Thoracic aorta (tissue), 2 donors: ENCODE measurements around the gene PAFAH1B2. TPM values are rescaled to one million over a fixed set of nuclear protein-coding genes. Genes with fewer than 3 reads are reported as not detected.

ENCODE experiments used
- ATAC-seq: fragments of 150-250 bp; one replicate; pipeline ENCODE4 v1.8.0; 2017; ENCODE audit warnings: low read depth; ENCODE audit not compliant: insufficient number of reproducible peaks, low FRiP score
- DNase-seq: peaks from one replicate; pipeline ENCODE4 v3.0.0-alpha.2; 2020; ENCODE audit warnings: low spot score
- H3K27ac ChIP-seq, 2 donors: fragments of 200-600 bp; sonication (generic); 1 replicate in 1 of 2; 2 replicates in 1 of 2; pipeline ENCODE4 v1.5.1; 2016; ENCODE audit warnings: mild to moderate bottlenecking in 2 of 2, moderate library complexity in 2 of 2
- H3K27me3 ChIP-seq: fragments of 200-600 bp; sonication (generic); replicated peaks from 2 replicates; pipeline ENCODE4 v1.6.0; 2016; ENCODE audit warnings: mild to moderate bottlenecking; ENCODE audit not compliant: insufficient read depth
- H3K36me3 ChIP-seq: fragments of 200-600 bp; sonication (generic); one replicate; pipeline ENCODE4 v1.5.1; 2016
- H3K4me1 ChIP-seq, 2 donors: fragments of 200-600 bp; sonication (generic); 1 replicate in 1 of 2; 2 replicates in 1 of 2; pipeline versions ENCODE4 v1.5.1 to v1.6.0; 2016; ENCODE audit warnings: low read depth in 2 of 2, mild to moderate bottlenecking in 1 of 2; ENCODE audit not compliant: control insufficient read depth in 1 of 2
- H3K4me3 ChIP-seq: fragments of 200-600 bp; sonication (generic); 2 replicates; pipeline ENCODE4 v1.5.1; 2016; ENCODE audit warnings: mild to moderate bottlenecking
- H3K9me3 ChIP-seq: fragments of 200-600 bp; sonication (generic); 2 replicates; pipeline ENCODE4 v1.5.1; 2016
- CTCF ChIP-seq: fragments of 200-600 bp; sonication (generic); IDR thresholded peaks from one replicate; pipeline ENCODE4 v1.5.1; 2019; ENCODE audit warnings: antibody characterized with exemption
- total RNA-seq, 2 donors: library from RNA; depleted of rRNA; stranded (reverse); fragments of >200 nt; gene quantifications; one replicate each; pipeline versions ENCODE4 v1.1.0 to v1.2.3, GENCODE V29; 2016

Gene PAFAH1B2
- total RNA-seq, 2 donors from 2014 or later: 66.3 to 75.8 TPM

GRCh38 chr11:117210620-117211019, 66.5 kb downstream of the PAFAH1B2 start:
- no peak for ATAC-seq
- H3K27ac ChIP-seq: no peak overlapping the region

DNA sequence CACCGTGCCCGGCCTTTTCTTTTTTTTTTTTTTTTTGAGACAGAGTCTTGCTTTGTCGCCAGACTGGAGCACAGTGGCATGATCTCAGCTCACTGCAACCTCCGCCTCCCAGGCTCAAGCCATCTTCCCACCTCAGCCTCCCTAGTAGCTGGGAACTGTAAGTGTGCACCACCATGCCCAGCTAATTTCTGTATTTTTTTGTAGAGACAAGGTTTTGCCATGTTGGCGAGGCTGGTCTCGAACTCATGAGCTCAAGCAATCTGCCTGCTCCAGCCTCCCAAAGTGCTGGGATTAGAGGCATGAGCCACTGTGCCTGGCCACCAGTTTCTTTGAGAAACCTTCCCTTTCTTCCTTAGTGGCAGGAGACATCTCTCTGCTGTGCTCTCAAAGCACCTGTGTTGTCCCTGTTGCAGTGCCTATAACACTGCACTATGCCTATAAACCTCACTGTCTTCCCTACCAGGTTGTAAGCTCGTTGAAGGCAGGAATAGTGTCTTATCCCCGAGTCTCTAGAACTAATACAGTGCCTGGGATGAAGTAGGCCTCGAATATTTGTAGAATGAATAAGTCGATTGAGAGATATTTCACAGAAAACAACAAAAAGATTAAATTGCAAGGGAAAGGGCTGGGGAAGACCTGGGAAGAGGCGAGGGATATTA, 68.7 kb downstream of the PAFAH1B2 start:
- no peak for DNase-seq
- no peak for ATAC-seq
- Histone ChIP-seq H3K27me3 (no peaks in the 10 kb centered on the region), H3K36me3 (peaks cover 4% of the 10 kb centered on the region), H3K27ac (no peak overlapping the region), H3K4me3 (no peak overlapping the region), H3K4me1 (peaks cover 15 to 23% of the 10 kb centered on the region in 2 donors), H3K9me3 (no peaks in the 10 kb centered on the region)
- no peak for TF ChIP-seq CTCF

More at GRCh38 chr11:117210620-117211019, 66.5 kb downstream of the PAFAH1B2 start:
- H3K4me1 ChIP-seq: peaks cover under 1 to 7% of the 10 kb centered on the region in 2 donors
- H3K36me3 ChIP-seq: peaks cover 7% of the 10 kb centered on the region
- no peak overlapping the region for H3K4me3 ChIP-seq
- TF ChIP-seq CTCF: no peak
- H3K27me3 ChIP-seq: no peaks in the 10 kb centered on the region
- DNase-seq: no peak
- no peaks in the 10 kb centered on the region for H3K9me3 ChIP-seq

DNA sequence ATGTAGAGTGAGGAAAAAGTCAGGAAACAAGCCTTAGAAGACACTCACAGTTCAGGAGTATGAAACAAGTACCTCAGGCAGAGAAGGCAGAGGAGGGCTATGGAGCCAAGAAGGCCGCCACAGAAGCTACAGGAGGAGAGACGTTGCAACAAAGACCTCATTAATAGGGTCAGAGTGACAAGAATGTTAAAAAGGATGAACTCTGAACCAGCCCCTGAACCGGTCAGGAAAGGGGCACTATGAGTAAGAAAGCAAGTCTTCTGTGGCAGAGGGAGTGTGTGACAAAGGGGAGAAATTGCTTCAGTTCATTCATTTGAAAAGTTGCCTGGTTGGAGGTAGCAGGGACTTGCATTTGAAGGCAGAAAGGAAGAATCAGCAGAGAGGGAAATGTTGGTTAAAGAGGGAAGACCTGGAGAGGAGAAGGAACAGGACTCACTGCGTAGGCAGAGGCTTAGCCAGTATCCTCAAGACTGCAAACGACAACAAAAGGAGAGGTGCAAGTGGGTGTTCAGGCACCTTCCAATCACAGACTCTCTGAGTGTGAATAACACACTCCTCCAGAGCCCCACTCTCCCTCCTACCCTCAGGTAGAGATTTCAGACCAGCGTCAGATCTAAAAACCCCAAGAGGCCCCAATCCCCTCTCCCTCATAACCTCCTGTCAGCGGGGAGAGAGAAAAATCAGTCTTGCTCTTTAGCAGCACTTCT, 70.5 kb downstream of the PAFAH1B2 start:
- Histone ChIP-seq H3K4me1 (peaks cover 31 to 41% of the 10 kb centered on the region in 2 donors), H3K27ac (peak overlapping the region in 1 of 2 donors; percentile 16), H3K9me3 (no peaks in the 10 kb centered on the region), H3K4me3 (no peak overlapping the region), H3K27me3 (no peaks in the 10 kb centered on the region), H3K36me3 (peaks cover 8% of the 10 kb centered on the region)
- DNase-seq (no peak), ATAC-seq (no peak)
- TF ChIP-seq CTCF: no peak

- H3K4me3 ChIP-seq: peak overlapping the region; percentile 59
- peak; percentile 21 for ATAC-seq
- TF ChIP-seq CTCF: no peak
- no peaks in the 10 kb centered on the region for H3K27me3 ChIP-seq
- peaks cover 8% of the 10 kb centered on the region for H3K36me3 ChIP-seq
- H3K4me1 ChIP-seq: peaks cover 48 to 69% of the 10 kb centered on the region in 2 donors
- no peaks in the 10 kb centered on the region for H3K9me3 ChIP-seq
- no peak for DNase-seq
- H3K27ac ChIP-seq: peak overlapping the region; percentile 95 to 99
Measured at GRCh38 chr11:117217141-117218084, 73.3 kb downstream of the PAFAH1B2 start.
